SH-SY5Y (cell line): ENCODE measurements around the gene MSI2.

ENCODE experiments used
- GATA2 ChIP-seq: IDR thresholded peaks from 2 replicates; pipeline ENCODE4 v1.6.1; 2011; ENCODE audit warnings: mild to moderate bottlenecking, low read depth, low read length
- GATA3 ChIP-seq: IDR thresholded peaks from 2 replicates; pipeline ENCODE4 v1.6.1; 2011; ENCODE audit warnings: low read depth, mild to moderate bottlenecking, low read length, moderate library complexity

DNA sequence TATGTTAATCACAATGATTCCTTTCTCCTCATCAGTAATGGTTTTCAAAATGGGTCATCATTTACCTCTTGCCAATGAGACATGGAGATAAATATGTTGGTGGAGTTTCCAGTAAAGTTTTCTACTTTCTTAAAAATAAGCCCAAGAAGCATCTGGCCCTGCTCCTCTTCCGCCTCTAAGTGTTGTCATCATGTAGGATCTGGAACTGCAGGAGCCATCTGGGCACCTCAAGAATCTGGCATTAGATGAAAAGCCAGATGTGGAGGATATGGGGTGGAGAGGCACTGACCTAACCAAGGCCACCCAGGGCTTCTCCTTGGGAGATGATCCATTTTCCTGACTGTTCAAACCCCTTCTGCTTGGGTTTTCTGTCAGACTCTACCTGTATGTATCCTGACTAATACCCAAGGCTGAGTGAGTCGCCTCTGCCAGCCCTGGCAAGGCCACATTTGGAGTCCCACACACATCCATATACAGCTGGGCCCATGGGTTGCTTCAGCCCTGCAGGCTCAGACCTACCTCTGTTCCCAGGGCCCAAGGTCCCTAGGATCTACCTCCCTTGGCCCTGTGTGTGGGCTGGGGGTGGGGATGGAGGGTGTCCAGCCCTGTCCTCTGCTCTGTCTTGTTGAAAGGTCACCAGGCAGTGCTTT is 464.2 kb downstream of the MSI2 start:
- TF ChIP-seq GATA3 (no peak), GATA2 (0 out of 2 replicates have a peak, but pooled peaks have one; percentile 10)
